ENCODE data around the gene IL1R1.

IL1R1 gene

GRCh38 chr2:102126169-102126568 is 16.4 kb upstream of the IL1R1 start:
- no peak for DNase-seq (ENCODE audit: insufficient read length)
- no peak for FAIRE-seq
- no peak for TF ChIP-seq TAF1 (IDR thresholded peaks at IDR 0.05; ENCODE audit: borderline replicate concordance, low read depth, low read length)
- TF ChIP-seq POLR2A (IDR thresholded peaks at IDR 0.05; ENCODE audit: low read depth, low read length), result no peak
- no peak for TF ChIP-seq POLR2AphosphoS5 (IDR thresholded peaks at IDR 0.05; ENCODE audit: low read depth, low read length)

- FAIRE-seq (no peak), DNase-seq (ENCODE audit: insufficient read length) (no peak)
- TF ChIP-seq TAF1 (IDR thresholded peaks at IDR 0.05; ENCODE audit: borderline replicate concordance, low read depth, low read length), result no peak
- no peak for TF ChIP-seq POLR2AphosphoS5 (IDR thresholded peaks at IDR 0.05; ENCODE audit: low read depth, low read length)
- TF ChIP-seq POLR2A (IDR thresholded peaks at IDR 0.05; ENCODE audit: low read depth, low read length), result no peak
Observed at GRCh38 chr2:102126660-102127059, 15.9 kb upstream of the IL1R1 start.

- TF ChIP-seq POLR2AphosphoS5 (IDR thresholded peaks at IDR 0.05; ENCODE audit: low read depth, low read length) (no peak), TAF1 (IDR thresholded peaks at IDR 0.05; ENCODE audit: borderline replicate concordance, low read depth, low read length) (no peak), POLR2A (IDR thresholded peaks at IDR 0.05; ENCODE audit: low read depth, low read length) (no peak)
- DNase-seq (ENCODE audit: insufficient read length) (no peak), FAIRE-seq (no peak)
Observed at GRCh38 chr2:102129082-102129481, 13.5 kb upstream of the IL1R1 start.

- no peak for TF ChIP-seq POLR2AphosphoS5 (IDR thresholded peaks at IDR 0.05; ENCODE audit: low read depth, low read length)
- no peak for TF ChIP-seq POLR2A (IDR thresholded peaks at IDR 0.05; ENCODE audit: low read depth, low read length)
- TF ChIP-seq TAF1 (IDR thresholded peaks at IDR 0.05; ENCODE audit: borderline replicate concordance, low read depth, low read length), result no peak
- DNase-seq (ENCODE audit: insufficient read length) (no peak), FAIRE-seq (no peak)
Observed at GRCh38 chr2:102129951-102130646, 12.4 kb upstream of the IL1R1 start.

- DNase-seq (ENCODE audit: insufficient read length) (no peak), FAIRE-seq (no peak)
- no peak for TF ChIP-seq POLR2AphosphoS5 (IDR thresholded peaks at IDR 0.05; ENCODE audit: low read depth, low read length)
- no peak for TF ChIP-seq TAF1 (IDR thresholded peaks at IDR 0.05; ENCODE audit: borderline replicate concordance, low read depth, low read length)
- no peak for TF ChIP-seq POLR2A (IDR thresholded peaks at IDR 0.05; ENCODE audit: low read depth, low read length)
Observed at GRCh38 chr2:102130647-102130991, 11.9 kb upstream of the IL1R1 start.

- DNase-seq (ENCODE audit: insufficient read length) (no peak), FAIRE-seq (no peak)
- TF ChIP-seq POLR2A (IDR thresholded peaks at IDR 0.05; ENCODE audit: low read depth, low read length) (no peak), POLR2AphosphoS5 (IDR thresholded peaks at IDR 0.05; ENCODE audit: low read depth, low read length) (no peak), TAF1 (IDR thresholded peaks at IDR 0.05; ENCODE audit: borderline replicate concordance, low read depth, low read length) (no peak)
Observed at GRCh38 chr2:102131564-102131963, 11.0 kb upstream of the IL1R1 start.

GRCh38 chr2:102137138-102137537 is 5.4 kb upstream of the IL1R1 start:
- FAIRE-seq (no peak), DNase-seq (ENCODE audit: insufficient read length) (no peak)
- no peak for TF ChIP-seq TAF1 (IDR thresholded peaks at IDR 0.05; ENCODE audit: borderline replicate concordance, low read depth, low read length)
- no peak for TF ChIP-seq POLR2AphosphoS5 (IDR thresholded peaks at IDR 0.05; ENCODE audit: low read depth, low read length)
- no peak for TF ChIP-seq POLR2A (IDR thresholded peaks at IDR 0.05; ENCODE audit: low read depth, low read length)

GRCh38 chr2:102138331-102138730 is 4.2 kb upstream of the IL1R1 start:
- FAIRE-seq (no peak), DNase-seq (ENCODE audit: insufficient read length) (no peak)
- TF ChIP-seq POLR2A (IDR thresholded peaks at IDR 0.05; ENCODE audit: low read depth, low read length), result no peak
- no peak for TF ChIP-seq POLR2AphosphoS5 (IDR thresholded peaks at IDR 0.05; ENCODE audit: low read depth, low read length)
- TF ChIP-seq TAF1 (IDR thresholded peaks at IDR 0.05; ENCODE audit: borderline replicate concordance, low read depth, low read length), result no peak

- DNase-seq (ENCODE audit: insufficient read length) (no peak), FAIRE-seq (no peak)
- no peak for TF ChIP-seq TAF1 (IDR thresholded peaks at IDR 0.05; ENCODE audit: borderline replicate concordance, low read depth, low read length)
- TF ChIP-seq POLR2A (IDR thresholded peaks at IDR 0.05; ENCODE audit: low read depth, low read length), result no peak
- no peak for TF ChIP-seq POLR2AphosphoS5 (IDR thresholded peaks at IDR 0.05; ENCODE audit: low read depth, low read length)
Observed at GRCh38 chr2:102139851-102140250, 2.7 kb upstream of the IL1R1 start.

GRCh38 chr2:102140377-102140776 is 2.2 kb upstream of the IL1R1 start:
- TF ChIP-seq POLR2A (IDR thresholded peaks at IDR 0.05; ENCODE audit: low read depth, low read length) (no peak), POLR2AphosphoS5 (IDR thresholded peaks at IDR 0.05; ENCODE audit: low read depth, low read length) (no peak), TAF1 (IDR thresholded peaks at IDR 0.05; ENCODE audit: borderline replicate concordance, low read depth, low read length) (no peak)
- no peak for FAIRE-seq
- DNase-seq (ENCODE audit: insufficient read length), result no peak

- FAIRE-seq (no peak), DNase-seq (ENCODE audit: insufficient read length) (no peak)
- TF ChIP-seq POLR2AphosphoS5 (IDR thresholded peaks at IDR 0.05; ENCODE audit: low read depth, low read length) (no peak), POLR2A (IDR thresholded peaks at IDR 0.05; ENCODE audit: low read depth, low read length) (no peak), TAF1 (IDR thresholded peaks at IDR 0.05; ENCODE audit: borderline replicate concordance, low read depth, low read length) (no peak)
Observed at GRCh38 chr2:102141011-102141943, 1.3 kb upstream of the IL1R1 start.
